WTC11 (cell line): Measurements from ENCODE around the gene PRKAR1B. TPM values are rescaled to one million over a fixed set of nuclear protein-coding genes. Genes with fewer than 3 reads are reported as not detected.

Source experiments
- ATAC-seq: fragments of 200-7000 bp; cut with Tn5 transposase; 2 replicates; pipeline ENCODE4 v1.10.0; 2021; ENCODE audit warnings: mild to moderate bottlenecking, moderate library complexity
- CTCF ChIA-PET: fragments of 300-600 bp; sonication (Branson Sonifier 250); formaldehyde crosslinking; loops from one replicate; lab custom pipeline; 2021; ENCODE audit warnings: antibody characterized with exemption; lab: Charles Lee
- POLR2A ChIA-PET: fragments of 350-600 bp; sonication (Branson Sonifier 250); formaldehyde crosslinking; loops from one replicate; lab custom pipeline; 2021; ENCODE audit warnings: antibody characterized with exemption; lab: Charles Lee
- DNase-seq: peaks from one replicate; pipeline ENCODE4 v3.0.0; 2021; ENCODE audit warnings: low spot score
- H3K27ac Mint-ChIP-seq: 2 replicates; pipeline ENCODE4 v1.8.0; 2021; ENCODE audit warnings: mixed read lengths
- H3K27me3 Mint-ChIP-seq: 2 replicates; pipeline ENCODE4 v1.8.0; 2021; ENCODE audit warnings: low read depth, mild to moderate bottlenecking, moderate library complexity, mixed read lengths
- H3K36me3 Mint-ChIP-seq: 2 replicates; pipeline ENCODE4 v1.8.0; 2021; ENCODE audit warnings: mixed read lengths
- H3K4me1 Mint-ChIP-seq: 2 replicates; pipeline ENCODE4 v1.8.0; 2022; ENCODE audit warnings: mixed read lengths
- H3K4me3 Mint-ChIP-seq: 2 replicates; pipeline ENCODE4 v1.8.0; 2021; ENCODE audit warnings: mild to moderate bottlenecking, moderate library complexity, mixed read lengths
- H3K9me3 Mint-ChIP-seq: 2 replicates; pipeline ENCODE4 v1.8.0; 2021; ENCODE audit warnings: mixed read lengths
- CTCF ChIP-seq: fragments of 200-600 bp; IDR thresholded peaks from 2 replicates; pipeline ENCODE4 v1.8.0; 2022; ENCODE audit warnings: antibody characterized with exemption
- E2F1 ChIP-seq: sonication (generic); formaldehyde crosslinking; IDR thresholded peaks from 2 replicates; pipeline ENCODE4 v1.8.0; 2022; ENCODE audit warnings: mild to moderate bottlenecking, missing genetic modification reagents
- EMX1 ChIP-seq: fragments of 250-450 bp; sonication (Bioruptor Pico); IDR thresholded peaks from 2 replicates; pipeline ENCODE4 v1.8.0; 2021; ENCODE audit warnings: mild to moderate bottlenecking
- FOXK1 ChIP-seq: sonication (generic); formaldehyde crosslinking; IDR thresholded peaks from 2 replicates; pipeline ENCODE4 v1.8.0; 2022; ENCODE audit warnings: mild to moderate bottlenecking, moderate library complexity, missing genetic modification reagents
- FOXP1 ChIP-seq: sonication (generic); formaldehyde crosslinking; IDR thresholded peaks from 2 replicates; pipeline ENCODE4 v1.8.0; 2022; ENCODE audit warnings: missing genetic modification reagents, mild to moderate bottlenecking, moderate library complexity, borderline replicate concordance
- IRF1 ChIP-seq: sonication (generic); formaldehyde crosslinking; IDR thresholded peaks from 2 replicates; pipeline ENCODE4 v1.8.0; 2023; ENCODE audit warnings: missing genetic modification reagents
- JUN ChIP-seq: sonication (generic); formaldehyde crosslinking; IDR thresholded peaks from 2 replicates; pipeline ENCODE4 v1.8.0; 2023; ENCODE audit warnings: mild to moderate bottlenecking, missing genetic modification reagents
- MYBL2 ChIP-seq: sonication (generic); formaldehyde crosslinking; IDR thresholded peaks from 2 replicates; pipeline ENCODE4 v1.8.1; 2023; ENCODE audit warnings: mild to moderate bottlenecking, moderate library complexity, missing genetic modification reagents
- NFYB ChIP-seq: sonication (generic); formaldehyde crosslinking; conservative IDR thresholded peaks from 2 replicates; pipeline ENCODE4 v1.8.0; 2022; ENCODE audit warnings: low read depth, missing genetic modification reagents
- OVOL2 ChIP-seq: fragments of 250-450 bp; sonication (Bioruptor Pico); IDR thresholded peaks from 2 replicates; pipeline ENCODE4 v1.9.0; 2021; ENCODE audit warnings: mild to moderate bottlenecking, borderline replicate concordance
- PRDM15 ChIP-seq: sonication (generic); formaldehyde crosslinking; IDR thresholded peaks from 2 replicates; pipeline ENCODE4 v1.8.0; 2022; ENCODE audit warnings: missing genetic modification reagents
- RORB ChIP-seq: fragments of 250-450 bp; sonication (Bioruptor Pico); IDR thresholded peaks from 2 replicates; pipeline ENCODE4 v1.9.0; 2021; ENCODE audit warnings: mild to moderate bottlenecking
- TCF7 ChIP-seq: sonication (generic); formaldehyde crosslinking; IDR thresholded peaks from 2 replicates; pipeline ENCODE4 v1.8.0; 2022; ENCODE audit warnings: mild to moderate bottlenecking, low read depth, missing genetic modification reagents, moderate library complexity
- ZNF121 ChIP-seq: sonication (generic); formaldehyde crosslinking; IDR thresholded peaks from 2 replicates; pipeline ENCODE4 v1.8.0; 2023; ENCODE audit warnings: missing genetic modification reagents
- ZNF317 ChIP-seq: sonication (generic); formaldehyde crosslinking; IDR thresholded peaks from 2 replicates; pipeline ENCODE4 v1.8.1; 2023; ENCODE audit warnings: low read depth, mild to moderate bottlenecking, moderate library complexity, missing genetic modification reagents, borderline replicate concordance
- ZNF425 ChIP-seq: fragments of 250-450 bp; sonication (Bioruptor Pico); conservative IDR thresholded peaks from 2 replicates; pipeline ENCODE4 v1.9.0; 2021; ENCODE audit warnings: mild to moderate bottlenecking
- ZNF532 ChIP-seq: fragments of 250-450 bp; sonication (Bioruptor Pico); IDR thresholded peaks from 2 replicates; pipeline ENCODE4 v1.9.0; 2021; ENCODE audit warnings: mild to moderate bottlenecking, borderline replicate concordance
- total RNA-seq: library from RNA; stranded (reverse); gene quantifications from 3 replicates; pipeline ENCODE4 v1.2.3, GENCODE V29; 2021

The PRKAR1B gene
- total RNA-seq, 1 experiment from 2014 or later = 43.6 TPM

- H3K4me1 Mint-ChIP-seq = no peaks in the 10 kb centered on the region
- H3K4me3 Mint-ChIP-seq = no peak overlapping the region
- POLR2A ChIA-PET = no interaction called here
Observed at GRCh38 chr7:632831-633210, 94.3 kb downstream of the PRKAR1B start.

GRCh38 chr7:631964-632830 lies 94.9 kb downstream of the PRKAR1B start:
- H3K4me1 Mint-ChIP-seq = no peaks in the 10 kb centered on the region
- 0 out of 2 replicates have a peak overlapping the region, but pooled peaks have one; percentile 41 for H3K27ac Mint-ChIP-seq
- TF ChIP-seq PRDM15 (CRISPR knock-in tag) (no peak), NFYB (CRISPR knock-in tag) (no peak), JUN (CRISPR knock-in tag) (no peak), TCF7 (no peak), ZNF532 (CRISPR knock-in tag) (no peak), ZNF121 (CRISPR knock-in tag) (no peak), FOXK1 (no peak), MYBL2 (CRISPR knock-in tag) (no peak), OVOL2 (CRISPR knock-in tag) (no peak), ZNF317 (CRISPR knock-in tag) (no peak), RORB (CRISPR knock-in tag) (no peak), IRF1 (CRISPR knock-in tag) (no peak), ZNF425 (CRISPR knock-in tag) (no peak), CTCF (no peak), EMX1 (CRISPR knock-in tag) (no peak)
- POLR2A ChIA-PET = interaction anchor here (0.7 kb wide), 1 partner anchor 18 kb away, joined by 3 read pairs; no protein-coding TSS in a partner anchor
- no peaks in the 10 kb centered on the region for H3K27me3 Mint-ChIP-seq
- H3K4me3 Mint-ChIP-seq = no peak overlapping the region
- CTCF ChIA-PET = no interaction called here
- no peak for ATAC-seq
- no peaks in the 10 kb centered on the region for H3K36me3 Mint-ChIP-seq
- no peak for DNase-seq
- H3K9me3 Mint-ChIP-seq = no peaks in the 10 kb centered on the region

More at GRCh38 chr7:632831-633210, 94.3 kb downstream of the PRKAR1B start:
- no peaks in the 10 kb centered on the region for H3K9me3 Mint-ChIP-seq
- H3K36me3 Mint-ChIP-seq = no peaks in the 10 kb centered on the region
- CTCF ChIA-PET = no interaction called here
- no peaks in the 10 kb centered on the region for H3K27me3 Mint-ChIP-seq
- DNase-seq = no peak
- TF ChIP-seq FOXP1 = no peak
- no peak for TF ChIP-seq E2F1 (CRISPR knock-in tag)
- no peak for ATAC-seq
- peak overlapping the region; percentile 24; the same call in 1 of the 2 replicates for H3K27ac Mint-ChIP-seq
